ENCODE results near the gene CMKLR1.

Gene CMKLR1

GRCh38 chr12:108295641-108296040 lies 43.5 kb downstream of the CMKLR1 start:
- no peaks in the 10 kb centered on the region for H3K27me3 ChIP-seq
- no peaks in the 10 kb centered on the region for H4K20me1 ChIP-seq
- no peaks in the 10 kb centered on the region for H3K36me3 ChIP-seq
- H3K9me3 ChIP-seq, result no peaks in the 10 kb centered on the region
- H3K4me2 ChIP-seq, result no peak overlapping the region
- no peak overlapping the region for H3K9ac ChIP-seq
- peaks cover 16% of the 10 kb centered on the region for H3K4me1 ChIP-seq
- no peak for TF ChIP-seq Cebpa-rat (IDR thresholded peaks at IDR 0.05)
- no peak overlapping the region for H3K27ac ChIP-seq
- H3K4me3 ChIP-seq, result no peak overlapping the region

- no peak overlapping the region for H3K9ac ChIP-seq
- no peaks in the 10 kb centered on the region for H3K27me3 ChIP-seq
- no peak overlapping the region for H3K27ac ChIP-seq
- H3K4me3 ChIP-seq, result no peak overlapping the region
- no peaks in the 10 kb centered on the region; the same call in 1 of the 2 replicates for H4K20me1 ChIP-seq
- no peaks in the 10 kb centered on the region for H3K36me3 ChIP-seq
- H3K4me2 ChIP-seq, result no peak overlapping the region
- no peak for TF ChIP-seq Cebpa-rat (IDR thresholded peaks at IDR 0.05)
- no peaks in the 10 kb centered on the region for H3K9me3 ChIP-seq
- no peaks in the 10 kb centered on the region for H3K4me1 ChIP-seq
Observed at GRCh38 chr12:108289350-108290161, 49.6 kb downstream of the CMKLR1 start.

- Histone ChIP-seq H3K9me3 (no peaks in the 10 kb centered on the region), H4K20me1 (no peaks in the 10 kb centered on the region; the same call in 1 of the 2 replicates), H3K27me3 (no peaks in the 10 kb centered on the region), H3K4me2 (no peak overlapping the region), H3K4me3 (no peak overlapping the region), H3K27ac (no peak overlapping the region), H3K4me1 (peaks cover 17% of the 10 kb centered on the region), H3K9ac (no peak overlapping the region), H3K36me3 (no peaks in the 10 kb centered on the region)
- no peak for TF ChIP-seq Cebpa-rat (IDR thresholded peaks at IDR 0.05)
Observed at GRCh38 chr12:108287227-108287626, 51.9 kb downstream of the CMKLR1 start.

GRCh38 chr12:108285016-108285415 lies 54.1 kb downstream of the CMKLR1 start:
- H3K4me1 ChIP-seq, result peaks cover 19% of the 10 kb centered on the region
- no peak overlapping the region for H3K9ac ChIP-seq
- no peak overlapping the region for H3K4me2 ChIP-seq
- H3K36me3 ChIP-seq, result no peaks in the 10 kb centered on the region
- no peak overlapping the region for H3K27ac ChIP-seq
- H4K20me1 ChIP-seq, result no peaks in the 10 kb centered on the region; the same call in 1 of the 2 replicates
- H3K4me3 ChIP-seq, result no peak overlapping the region
- no peaks in the 10 kb centered on the region for H3K27me3 ChIP-seq
- H3K9me3 ChIP-seq, result no peaks in the 10 kb centered on the region
- TF ChIP-seq Cebpa-rat (IDR thresholded peaks at IDR 0.05), result no peak

GRCh38 chr12:108284163-108284562 lies 54.9 kb downstream of the CMKLR1 start:
- H3K27me3 ChIP-seq, result no peaks in the 10 kb centered on the region
- H3K4me1 ChIP-seq, result peaks cover 19% of the 10 kb centered on the region
- no peaks in the 10 kb centered on the region; the same call in 1 of the 2 replicates for H4K20me1 ChIP-seq
- no peak overlapping the region for H3K4me3 ChIP-seq
- no peak overlapping the region for H3K4me2 ChIP-seq
- H3K36me3 ChIP-seq, result no peaks in the 10 kb centered on the region
- no peaks in the 10 kb centered on the region for H3K9me3 ChIP-seq
- no peak overlapping the region for H3K27ac ChIP-seq
- TF ChIP-seq Cebpa-rat (IDR thresholded peaks at IDR 0.05), result no peak
- H3K9ac ChIP-seq, result no peak overlapping the region

- Histone ChIP-seq H3K36me3 (no peaks in the 10 kb centered on the region), H3K9ac (no peak overlapping the region), H4K20me1 (no peaks in the 10 kb centered on the region), H3K4me1 (peaks cover 19% of the 10 kb centered on the region), H3K4me2 (peak overlapping the region; percentile 62), H3K27me3 (no peaks in the 10 kb centered on the region), H3K27ac (no peak overlapping the region), H3K4me3 (no peak overlapping the region), H3K9me3 (no peaks in the 10 kb centered on the region)
- no peak for TF ChIP-seq Cebpa-rat (IDR thresholded peaks at IDR 0.05)
Observed at GRCh38 chr12:108282676-108283075, 56.4 kb downstream of the CMKLR1 start.

GRCh38 chr12:108282160-108282559 lies 57.0 kb downstream of the CMKLR1 start:
- Histone ChIP-seq H3K9me3 (no peaks in the 10 kb centered on the region), H3K27ac (no peak overlapping the region), H3K9ac (no peak overlapping the region), H3K4me3 (no peak overlapping the region), H3K4me2 (peak overlapping the region; percentile 62), H3K4me1 (peaks cover 19% of the 10 kb centered on the region), H3K36me3 (no peaks in the 10 kb centered on the region), H4K20me1 (no peaks in the 10 kb centered on the region), H3K27me3 (no peaks in the 10 kb centered on the region)
- no peak for TF ChIP-seq Cebpa-rat (IDR thresholded peaks at IDR 0.05)

- H3K27me3 ChIP-seq, result no peaks in the 10 kb centered on the region
- no peak for TF ChIP-seq Cebpa-rat (IDR thresholded peaks at IDR 0.05)
- H3K4me2 ChIP-seq, result no peak overlapping the region
- H3K9me3 ChIP-seq, result no peaks in the 10 kb centered on the region
- H3K4me1 ChIP-seq, result peaks cover 6% of the 10 kb centered on the region
- no peaks in the 10 kb centered on the region for H3K36me3 ChIP-seq
- H3K4me3 ChIP-seq, result no peak overlapping the region
- no peaks in the 10 kb centered on the region for H4K20me1 ChIP-seq
- H3K9ac ChIP-seq, result no peak overlapping the region
- no peak overlapping the region for H3K27ac ChIP-seq
Observed at GRCh38 chr12:108277613-108278012, 61.5 kb downstream of the CMKLR1 start.

- H3K4me3 ChIP-seq, result no peak overlapping the region
- no peak for TF ChIP-seq Cebpa-rat (IDR thresholded peaks at IDR 0.05)
- no peak overlapping the region for H3K4me2 ChIP-seq
- no peaks in the 10 kb centered on the region for H4K20me1 ChIP-seq
- H3K27ac ChIP-seq, result no peak overlapping the region
- no peak overlapping the region for H3K9ac ChIP-seq
- no peaks in the 10 kb centered on the region for H3K9me3 ChIP-seq
- no peaks in the 10 kb centered on the region for H3K36me3 ChIP-seq
- H3K27me3 ChIP-seq, result no peaks in the 10 kb centered on the region
- H3K4me1 ChIP-seq, result no peaks in the 10 kb centered on the region
Observed at GRCh38 chr12:108273217-108273616, 65.9 kb downstream of the CMKLR1 start.

GRCh38 chr12:108271951-108272872 lies 66.9 kb downstream of the CMKLR1 start:
- no peaks in the 10 kb centered on the region for H3K4me1 ChIP-seq
- H3K36me3 ChIP-seq, result no peaks in the 10 kb centered on the region
- H3K27ac ChIP-seq, result no peak overlapping the region
- H3K9me3 ChIP-seq, result no peaks in the 10 kb centered on the region
- no peaks in the 10 kb centered on the region for H4K20me1 ChIP-seq
- no peak overlapping the region for H3K4me3 ChIP-seq
- H3K27me3 ChIP-seq, result no peaks in the 10 kb centered on the region
- H3K9ac ChIP-seq, result no peak overlapping the region
- no peak for TF ChIP-seq Cebpa-rat (IDR thresholded peaks at IDR 0.05)
- H3K4me2 ChIP-seq, result no peak overlapping the region
